SK-N-SH (cell line): ENCODE results near the gene COL15A1.

ENCODE experiments used
- FOXM1 ChIP-seq: IDR thresholded peaks from 2 replicates; pipeline ENCODE4 v1.4.0; 2012; ENCODE audit warnings: low read depth, mild to moderate bottlenecking
- MXI1 ChIP-seq: IDR thresholded peaks from 2 replicates; pipeline ENCODE4 v1.6.1; 2012; ENCODE audit warnings: mild to moderate bottlenecking, low read depth, low read length, improper control_type of control experiment

DNA sequence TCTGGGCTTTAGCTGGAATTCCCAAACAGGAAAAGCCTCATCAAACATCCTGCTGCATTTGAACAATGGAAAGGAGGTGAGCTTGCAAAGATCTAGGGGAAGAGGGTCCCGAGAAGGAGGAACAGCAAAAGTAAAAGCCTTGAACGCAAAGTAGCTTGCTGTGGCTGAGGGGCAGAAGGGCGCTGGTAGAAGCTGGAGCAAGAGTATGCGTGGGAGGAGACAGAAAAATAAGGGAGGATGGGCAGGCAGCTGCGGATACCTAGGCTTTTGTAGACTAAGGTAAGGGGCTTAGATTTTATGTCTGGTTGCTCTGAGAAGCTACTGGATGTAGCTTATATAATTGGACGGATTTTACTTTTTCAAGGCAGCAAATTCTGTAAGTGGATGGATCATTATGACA is 139.3 kb downstream of the COL15A1 start:
- TF ChIP-seq FOXM1 (no peak), MXI1 (no peak)
